Measurements from ENCODE around the gene FGF22. TPM values are rescaled to one million over a fixed set of nuclear protein-coding genes. Genes with fewer than 3 reads are reported as not detected.
"Not testable (repeated sequence)": the region's sequence is repeated elsewhere in the genome, so short reads cannot be mapped to it uniquely, and the experiment has no call there.

The FGF22 gene
- total and polyA plus RNA-seq, 4 experiments from 2014 or later: 1.8 to 1.9 TPM; not detected in 2

DNA sequence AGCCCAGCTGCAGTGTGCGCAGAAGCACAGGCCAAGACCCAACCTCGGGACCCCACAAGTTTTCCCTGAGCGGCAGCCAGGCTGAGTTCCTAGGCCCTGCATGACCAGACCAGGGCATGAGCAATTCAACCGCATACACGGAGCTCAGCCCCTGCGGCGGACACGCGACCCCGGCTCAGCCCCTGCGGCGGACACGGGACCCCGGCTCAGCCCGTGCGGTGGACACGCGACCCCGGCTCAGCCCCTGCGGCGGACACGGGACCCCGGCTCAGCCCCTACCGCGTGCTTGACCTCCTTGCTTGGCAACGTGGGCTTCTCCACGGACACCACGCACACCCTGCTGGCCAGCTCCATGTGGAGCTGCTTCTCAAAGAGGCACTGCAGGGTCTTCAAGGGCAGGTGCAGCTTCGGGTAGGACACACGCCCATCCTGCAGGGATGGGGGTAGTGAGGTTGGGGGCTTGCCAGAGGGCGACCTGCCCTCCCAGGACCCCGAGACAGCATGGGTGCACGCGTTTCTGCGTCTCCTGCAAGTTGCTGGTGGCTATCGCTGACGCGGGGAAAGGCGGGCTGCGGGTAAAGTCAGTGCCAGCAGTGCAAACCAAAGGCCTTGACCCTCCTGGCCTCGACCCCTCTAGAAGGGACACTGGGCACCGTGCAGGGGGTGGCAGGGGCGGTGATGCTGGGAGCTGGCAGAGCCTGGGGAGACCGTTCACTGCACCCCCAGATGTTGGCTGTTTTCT is 16.3 kb upstream of the FGF22 start:
- H3K27ac ChIP-seq (ENCODE audit: low read depth, low read length): no peak overlapping the region
- Mint-ChIP-seq H3K27me3 (no peaks in the 10 kb centered on the region), H3K36me3 (peaks cover 22 to 27% of the 10 kb centered on the region in 2 donors), H3K9me3 (peaks cover 0 to 1% (median 0%) of the 10 kb centered on the region in 8 donors), H3K27ac (no peak overlapping the region), H3K4me3 (no peak overlapping the region), H3K4me1 (peaks cover 0 to 3% (median 2%) of the 10 kb centered on the region in 4 donors)
- H3K9me3 ChIP-seq (ENCODE audit: control insufficient read depth in 1 of 2, low read length in 2 of 2): no peaks in the 10 kb centered on the region
- no peak overlapping the region for H3K4me3 ChIP-seq (ENCODE audit: low read length in 2 of 2)
- ChIA-PET CTCF (ENCODE audit: partially characterized antibody) (interaction anchor here (1.6 kb wide), 1 partner anchor 39 kb away, joined by 4 read pairs; no protein-coding TSS in a partner anchor), POLR2A (ENCODE audit: partially characterized antibody) (interaction anchor here (0.8 kb wide), 1 partner anchor 12 kb away, joined by 3 read pairs; no protein-coding TSS in a partner anchor)
- no peaks in the 10 kb centered on the region for H3K27me3 ChIP-seq (ENCODE audit: insufficient read depth, low read length)
- no peaks in the 10 kb centered on the region for H3K4me1 ChIP-seq (ENCODE audit: insufficient read depth, low read length)
- intact Hi-C loops (cut with micrococcal nuclease): no loop called here
- peaks cover 17% of the 10 kb centered on the region for H3K36me3 ChIP-seq (ENCODE audit: insufficient read depth, low read length)
- DNase-seq: no peak

DNA sequence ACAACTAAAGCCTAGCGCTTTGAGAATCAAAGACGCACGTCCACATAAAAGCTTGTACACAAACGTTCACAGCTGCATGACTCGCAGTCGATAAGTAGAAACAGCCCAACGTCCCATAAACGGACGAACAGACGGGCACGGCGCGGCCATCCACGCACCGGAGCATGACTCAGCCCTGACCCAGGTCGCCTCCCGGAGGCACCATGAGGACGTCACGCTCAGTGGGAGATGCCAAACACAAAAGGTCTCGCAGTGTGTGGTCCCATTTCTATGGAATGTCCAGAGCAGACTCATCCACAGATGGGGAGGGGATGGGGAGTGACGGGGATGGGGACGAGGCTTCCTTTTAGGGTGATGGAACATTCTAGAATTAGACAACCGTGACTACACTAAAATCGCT is 15.7 kb upstream of the FGF22 start:
- peaks cover 12% of the 10 kb centered on the region for H3K36me3 ChIP-seq (ENCODE audit: insufficient read depth, low read length)
- H3K27ac Mint-ChIP-seq: peak overlapping the region in 1 of 7 donors; percentile 80
- H3K27me3 ChIP-seq (ENCODE audit: insufficient read depth, low read length): no peaks in the 10 kb centered on the region
- ChIA-PET CTCF (ENCODE audit: partially characterized antibody) (interaction anchor here (1.6 kb wide), 1 partner anchor 40 kb away, joined by 4 read pairs; no protein-coding TSS in a partner anchor), POLR2A (ENCODE audit: partially characterized antibody) (interaction anchor here (0.8 kb wide), 1 partner anchor 13 kb away, joined by 3 read pairs; no protein-coding TSS in a partner anchor)
- DNase-seq: no peak
- no peak overlapping the region for H3K27ac ChIP-seq (ENCODE audit: low read depth, low read length)
- no peaks in the 10 kb centered on the region for H3K4me1 ChIP-seq (ENCODE audit: insufficient read depth, low read length)
- H3K4me3 Mint-ChIP-seq: no peak overlapping the region
- H3K4me3 ChIP-seq (ENCODE audit: low read length in 2 of 2): no peak overlapping the region
- H3K27me3 Mint-ChIP-seq: no peaks in the 10 kb centered on the region
- peaks cover 24 to 28% of the 10 kb centered on the region in 2 donors for H3K36me3 Mint-ChIP-seq
- intact Hi-C loops (cut with micrococcal nuclease): no loop called here
- peaks cover 0 to 1% (median 0%) of the 10 kb centered on the region in 8 donors for H3K9me3 Mint-ChIP-seq
- H3K4me1 Mint-ChIP-seq: peaks cover 2 to 8% (median 3%) of the 10 kb centered on the region in 4 donors
- no peaks in the 10 kb centered on the region for H3K9me3 ChIP-seq (ENCODE audit: control insufficient read depth in 1 of 2, low read length in 2 of 2)

DNA sequence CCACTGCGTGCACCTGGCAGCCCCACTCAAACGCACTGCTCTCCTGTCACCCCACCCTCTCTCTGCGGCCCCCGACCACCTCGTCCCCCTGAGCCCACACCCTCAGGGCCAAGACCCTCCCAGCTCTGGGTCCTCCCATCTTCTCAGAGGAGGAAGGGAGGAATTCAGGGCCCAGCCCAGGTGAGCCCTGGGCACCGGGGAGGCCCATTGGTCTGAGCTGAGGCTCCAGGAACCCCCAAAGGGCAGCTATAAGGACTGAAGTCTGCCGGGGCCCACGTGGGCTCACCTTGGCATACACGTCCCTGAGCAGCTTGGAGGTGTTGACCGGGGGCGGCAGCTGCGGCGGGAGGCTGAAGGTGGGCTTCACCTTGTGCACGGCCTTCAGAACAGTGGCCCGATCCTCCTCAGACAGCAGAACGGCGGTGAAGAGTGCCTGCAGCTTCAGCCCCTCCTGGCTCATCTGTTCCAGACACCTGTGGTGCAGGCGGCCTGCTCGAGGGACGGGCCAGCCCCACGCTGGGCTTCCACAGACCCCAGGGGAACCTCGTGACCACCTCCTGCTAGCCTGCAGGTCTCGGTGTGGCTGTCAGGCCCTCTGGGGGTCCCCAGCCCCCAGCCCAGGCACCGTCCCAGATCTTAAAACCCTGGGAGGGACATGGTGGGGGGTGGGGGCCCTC is 15.1 kb upstream of the FGF22 start:
- H3K36me3 ChIP-seq (ENCODE audit: insufficient read depth, low read length): peaks cover 9% of the 10 kb centered on the region
- ChIA-PET CTCF (ENCODE audit: partially characterized antibody) (interaction anchor here (1.6 kb wide), 1 partner anchor 41 kb away, joined by 4 read pairs; no protein-coding TSS in a partner anchor), POLR2A (ENCODE audit: partially characterized antibody) (interaction anchor here (0.7 to 0.8 kb wide), 2 partner anchors 13 to 14 kb away, joined by 3 read pairs; no protein-coding TSS in a partner anchor)
- Mint-ChIP-seq H3K27ac (peak overlapping the region in 1 of 7 donors; percentile 80), H3K4me3 (no peak overlapping the region), H3K4me1 (peaks cover 2 to 11% (median 5%) of the 10 kb centered on the region in 4 donors), H3K9me3 (peaks cover 0 to 1% (median 0%) of the 10 kb centered on the region in 8 donors), H3K36me3 (peaks cover 26 to 27% of the 10 kb centered on the region in 2 donors), H3K27me3 (no peaks in the 10 kb centered on the region)
- intact Hi-C loops (cut with micrococcal nuclease): no loop called here
- H3K27ac ChIP-seq (ENCODE audit: low read depth, low read length): no peak overlapping the region
- no peaks in the 10 kb centered on the region for H3K4me1 ChIP-seq (ENCODE audit: insufficient read depth, low read length)
- DNase-seq: no peak
- no peaks in the 10 kb centered on the region for H3K9me3 ChIP-seq (ENCODE audit: control insufficient read depth in 1 of 2, low read length in 2 of 2)
- no peaks in the 10 kb centered on the region for H3K27me3 ChIP-seq (ENCODE audit: insufficient read depth, low read length)
- no peak overlapping the region for H3K4me3 ChIP-seq (ENCODE audit: low read length in 2 of 2)

DNA sequence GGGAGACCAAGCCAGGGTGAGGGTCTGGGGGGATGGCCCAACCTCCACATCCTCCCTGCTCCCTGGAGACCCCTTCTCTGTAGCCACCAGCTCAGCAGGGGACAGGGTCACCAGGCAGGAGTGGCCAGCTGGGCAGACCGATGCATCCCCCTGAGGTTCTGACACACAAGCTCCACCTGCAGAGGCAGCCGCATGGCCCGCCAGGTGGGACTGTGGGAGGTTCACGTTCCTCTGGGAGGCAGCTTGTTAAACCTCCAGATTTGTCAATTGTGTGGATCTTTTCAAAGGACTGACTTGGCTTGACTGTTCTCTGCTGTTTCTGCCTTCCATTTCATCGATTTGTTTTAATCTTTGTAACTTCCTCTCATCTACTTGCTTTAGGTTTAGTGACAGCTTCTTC is 14.4 kb upstream of the FGF22 start:
- H3K9me3 ChIP-seq (ENCODE audit: control insufficient read depth in 1 of 2, low read length in 2 of 2): no peaks in the 10 kb centered on the region
- H3K4me1 ChIP-seq (ENCODE audit: insufficient read depth, low read length): no peaks in the 10 kb centered on the region
- H3K27ac ChIP-seq (ENCODE audit: low read depth, low read length): no peak overlapping the region
- H3K27me3 ChIP-seq (ENCODE audit: insufficient read depth, low read length): no peaks in the 10 kb centered on the region
- Mint-ChIP-seq H3K4me3 (no peak overlapping the region), H3K9me3 (peaks cover 0 to 1% (median 0%) of the 10 kb centered on the region in 8 donors), H3K27me3 (no peaks in the 10 kb centered on the region), H3K36me3 (peaks cover 26% of the 10 kb centered on the region in 2 donors), H3K27ac (peak overlapping the region in 1 of 7 donors; percentile 71), H3K4me1 (peaks cover 2 to 15% (median 8%) of the 10 kb centered on the region in 4 donors)
- H3K4me3 ChIP-seq (ENCODE audit: low read length in 2 of 2): no peak overlapping the region
- H3K36me3 ChIP-seq (ENCODE audit: insufficient read depth, low read length): peaks cover 9% of the 10 kb centered on the region
- ChIA-PET POLR2A (ENCODE audit: partially characterized antibody) (interaction anchor here (0.7 to 1.1 kb wide), 2 partner anchors 9 to 14 kb away, joined by 3 to 4 read pairs; no protein-coding TSS in a partner anchor), CTCF (ENCODE audit: partially characterized antibody) (interaction anchor here (1.6 to 1.7 kb wide), 2 partner anchors 12 to 39 kb away, joined by 5 read pairs; no protein-coding TSS in a partner anchor)
- DNase-seq: no peak
- intact Hi-C loops (cut with micrococcal nuclease): no loop called here

DNA sequence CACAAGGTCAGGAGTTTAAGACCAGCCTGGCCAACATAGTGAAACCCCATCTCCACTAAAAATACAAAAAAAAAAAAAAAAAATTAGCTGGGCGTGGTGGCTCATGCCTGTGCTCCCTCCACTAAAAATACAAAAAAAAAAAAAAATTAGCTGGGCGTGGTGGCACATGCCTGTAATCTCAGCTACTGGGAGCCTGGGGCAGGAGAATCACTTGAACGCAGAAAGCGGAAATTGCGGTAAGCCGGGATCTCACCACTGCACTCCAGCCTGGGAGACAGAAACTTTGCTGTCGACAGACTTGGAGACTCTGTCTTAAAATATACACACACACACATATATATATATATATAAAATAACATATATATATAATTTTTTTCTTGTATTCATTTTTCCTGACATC is 13.1 kb upstream of the FGF22 start:
- DNase-seq; H3K9me3 ChIP-seq (ENCODE audit: control insufficient read depth in 1 of 2, low read length in 2 of 2); H3K4me1 ChIP-seq (ENCODE audit: insufficient read depth, low read length); intact Hi-C loops (cut with micrococcal nuclease); H3K4me3 ChIP-seq (ENCODE audit: low read length in 2 of 2); H3K27me3 Mint-ChIP-seq; H3K27me3 ChIP-seq (ENCODE audit: insufficient read depth, low read length); H3K27ac Mint-ChIP-seq; H3K9me3 Mint-ChIP-seq; H3K27ac ChIP-seq (ENCODE audit: low read depth, low read length); H3K4me3 Mint-ChIP-seq: not testable (repeated sequence)
- Mint-ChIP-seq H3K4me1 (peaks cover 2 to 27% (median 8%) of the 10 kb centered on the region in 4 donors), H3K36me3 (peaks cover 29 to 30% of the 10 kb centered on the region in 2 donors)
- CTCF ChIA-PET (ENCODE audit: partially characterized antibody): interaction anchor here (1.5 to 1.7 kb wide), 3 partner anchors 14 to 40 kb away, joined by 5 to 7 read pairs (median 5); no protein-coding TSS in a partner anchor
- peaks cover 16% of the 10 kb centered on the region for H3K36me3 ChIP-seq (ENCODE audit: insufficient read depth, low read length)
- POLR2A ChIA-PET (ENCODE audit: partially characterized antibody): interaction anchor here (0.8 to 1.4 kb wide), 3 partner anchors 11 to 37 kb away, joined by 4 to 5 read pairs (median 4); partner anchors contain the start of gene RNF126

DNA sequence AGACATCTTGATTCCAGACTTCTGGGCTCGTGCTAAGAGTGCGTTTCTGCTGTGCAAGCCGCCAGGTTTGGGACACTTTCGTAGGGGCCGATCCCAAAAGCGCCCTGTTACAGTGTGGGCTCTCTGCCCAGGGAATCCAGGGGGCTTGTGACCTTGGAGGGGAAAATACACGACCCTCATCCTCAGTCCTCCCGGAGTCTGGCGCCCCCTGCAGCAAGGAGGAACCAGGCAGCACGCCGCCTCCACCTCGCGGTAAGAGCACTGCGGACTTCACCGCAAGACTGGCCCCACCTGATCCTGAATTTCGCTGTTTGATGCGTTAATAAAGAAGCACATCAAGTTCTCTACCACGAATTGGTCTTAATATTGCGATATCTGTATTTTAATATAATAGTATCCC is 11.5 kb upstream of the FGF22 start:
- peaks cover 2 to 39% (median 15%) of the 10 kb centered on the region in 4 donors for H3K4me1 Mint-ChIP-seq
- H3K36me3 Mint-ChIP-seq: peaks cover 30 to 35% of the 10 kb centered on the region in 2 donors
- Histone ChIP-seq H3K4me3 (ENCODE audit: low read length in 2 of 2) (no peak overlapping the region), H3K27me3 (ENCODE audit: insufficient read depth, low read length) (no peaks in the 10 kb centered on the region), H3K27ac (ENCODE audit: low read depth, low read length) (no peak overlapping the region), H3K9me3 (ENCODE audit: control insufficient read depth in 1 of 2, low read length in 2 of 2) (no peaks in the 10 kb centered on the region), H3K36me3 (ENCODE audit: insufficient read depth, low read length) (peaks cover 16% of the 10 kb centered on the region), H3K4me1 (ENCODE audit: insufficient read depth, low read length) (peaks cover 13% of the 10 kb centered on the region)
- no peaks in the 10 kb centered on the region for H3K27me3 Mint-ChIP-seq
- H3K4me3 Mint-ChIP-seq: no peak overlapping the region
- no peak for DNase-seq
- peak overlapping the region in 2 of 7 donors; percentile 45 to 46 for H3K27ac Mint-ChIP-seq
- ChIA-PET CTCF (ENCODE audit: partially characterized antibody) (interaction anchor here (0.7 to 0.9 kb wide), 2 partner anchors 40 to 44 kb away, joined by 3 to 4 read pairs; no protein-coding TSS in a partner anchor), POLR2A (ENCODE audit: partially characterized antibody) (interaction anchor here (1.0 kb wide), 1 partner anchor 33 kb away, joined by 3 read pairs; no protein-coding TSS in a partner anchor)
- intact Hi-C loops (cut with micrococcal nuclease): no loop called here
- peaks cover 0 to 1% (median 0%) of the 10 kb centered on the region in 8 donors for H3K9me3 Mint-ChIP-seq
